ENCODE measurements around the gene NF1.
A peak's percentile ranks its signal among the peaks of the same experiment; 100 is the strongest.
"Not testable (repeated sequence)": the region's sequence is repeated elsewhere in the genome, so short reads cannot be mapped to it uniquely, and the experiment has no call there.

Gene NF1

GRCh38 chr17:31211352-31212012 lies 116.7 kb downstream of the NF1 start:
- no peak for DNase-seq

- DNase-seq, result peak; percentile 56
Observed at GRCh38 chr17:31216031-31216751, 121.4 kb downstream of the NF1 start.

GRCh38 chr17:31224366-31224765 lies 129.6 kb downstream of the NF1 start:
- no peak for DNase-seq

DNA sequence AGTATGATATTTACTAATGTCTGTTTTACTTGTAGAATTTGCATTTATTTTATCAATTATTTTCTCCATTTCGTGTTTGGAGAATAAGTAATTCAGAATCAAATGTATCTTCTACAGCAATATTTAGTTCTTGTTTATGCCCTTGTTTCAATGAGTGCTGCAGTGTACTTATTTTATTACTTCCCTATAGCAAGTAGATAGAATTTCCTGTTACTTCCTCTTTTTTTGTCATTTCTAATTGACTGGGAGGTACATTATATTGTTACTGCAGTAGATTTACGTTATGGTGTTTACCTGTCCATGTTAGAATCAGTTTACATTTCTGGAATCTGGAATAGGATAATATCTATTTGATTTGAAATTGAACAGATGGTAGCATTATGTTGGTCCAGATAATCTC lies 131.1 kb downstream of the NF1 start:
- no peak for DNase-seq

DNA sequence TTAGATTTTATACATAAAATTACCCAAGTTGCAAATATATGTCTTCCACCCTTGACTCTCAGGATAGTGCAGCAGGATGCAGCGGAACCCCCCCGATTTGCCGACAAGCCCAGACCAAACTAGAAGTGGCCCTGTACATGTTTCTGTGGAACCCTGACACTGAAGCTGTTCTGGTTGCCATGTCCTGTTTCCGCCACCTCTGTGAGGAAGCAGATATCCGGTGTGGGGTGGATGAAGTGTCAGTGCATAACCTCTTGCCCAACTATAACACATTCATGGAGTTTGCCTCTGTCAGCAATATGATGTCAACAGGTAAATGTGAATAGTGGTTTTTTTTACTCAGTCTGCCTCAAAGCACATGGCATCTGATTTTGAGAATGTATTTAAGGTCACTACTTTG lies 131.6 kb downstream of the NF1 start:
- no peak for DNase-seq

- no peak for DNase-seq
Observed at GRCh38 chr17:31226950-31227349, 132.2 kb downstream of the NF1 start.

DNA sequence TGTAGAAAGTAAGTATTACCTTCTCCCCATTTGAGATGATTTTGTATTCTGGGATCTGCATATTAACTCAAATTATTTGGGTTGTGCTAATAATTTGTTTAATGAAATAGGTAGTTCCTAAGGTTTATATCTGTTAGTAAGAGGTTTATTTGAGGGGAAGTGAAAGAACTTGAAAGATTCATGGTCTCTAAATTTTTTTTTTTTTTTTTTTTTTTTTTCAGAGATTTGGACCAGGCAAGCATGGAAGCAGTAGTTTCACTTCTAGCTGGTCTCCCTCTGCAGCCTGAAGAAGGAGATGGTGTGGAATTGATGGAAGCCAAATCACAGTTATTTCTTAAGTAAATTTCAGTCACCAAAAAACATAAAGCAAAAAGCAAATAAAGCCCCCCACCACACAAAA lies 137.1 kb downstream of the NF1 start:
- no peak for DNase-seq

- DNase-seq, result no peak
Observed at GRCh38 chr17:31235110-31235509, 140.3 kb downstream of the NF1 start.

GRCh38 chr17:31236137-31236536 lies 141.4 kb downstream of the NF1 start:
- no peak for DNase-seq

- no peak for DNase-seq
Observed at GRCh38 chr17:31236712-31237111, 141.9 kb downstream of the NF1 start.

- no peak for DNase-seq
Observed at GRCh38 chr17:31241116-31241515, 146.3 kb downstream of the NF1 start.

- no peak for DNase-seq
Observed at GRCh38 chr17:31248986-31249834, 154.4 kb downstream of the NF1 start.

DNA sequence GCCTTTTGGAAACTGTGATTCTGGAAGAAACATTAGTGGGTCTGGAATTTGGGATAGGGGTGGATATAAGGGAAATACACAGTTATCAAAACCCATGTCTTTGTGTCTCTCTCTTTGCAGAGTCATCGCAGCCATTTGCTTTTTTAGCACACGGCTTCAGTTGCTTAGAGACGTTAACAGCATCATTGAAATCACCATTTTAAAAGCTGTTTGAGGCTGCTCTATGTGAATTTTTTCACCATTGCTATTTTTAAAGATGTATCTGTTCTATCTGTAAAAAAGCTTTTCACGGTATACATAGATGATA lies 155.0 kb downstream of the NF1 start:
- no peak for DNase-seq

DNA sequence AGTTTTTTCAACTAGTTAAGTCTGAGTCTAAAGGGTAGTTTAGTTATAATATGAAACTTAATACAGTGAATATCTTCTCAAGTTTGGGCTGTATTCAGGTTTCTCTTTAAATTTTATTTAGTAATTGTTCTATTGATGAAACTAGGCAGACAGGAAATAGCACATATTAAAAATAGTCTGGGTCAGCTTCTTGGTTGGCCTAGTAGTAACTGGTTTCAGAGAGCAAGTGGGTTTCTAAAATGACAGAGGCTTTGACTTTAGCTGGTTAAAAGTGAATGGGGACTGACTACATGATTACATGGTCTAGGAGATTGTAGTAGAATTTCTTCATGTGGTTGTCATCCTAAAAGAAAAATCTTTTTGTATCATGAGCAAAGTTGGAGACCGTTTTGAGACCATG lies 155.5 kb downstream of the NF1 start:
- no peak for DNase-seq

DNA sequence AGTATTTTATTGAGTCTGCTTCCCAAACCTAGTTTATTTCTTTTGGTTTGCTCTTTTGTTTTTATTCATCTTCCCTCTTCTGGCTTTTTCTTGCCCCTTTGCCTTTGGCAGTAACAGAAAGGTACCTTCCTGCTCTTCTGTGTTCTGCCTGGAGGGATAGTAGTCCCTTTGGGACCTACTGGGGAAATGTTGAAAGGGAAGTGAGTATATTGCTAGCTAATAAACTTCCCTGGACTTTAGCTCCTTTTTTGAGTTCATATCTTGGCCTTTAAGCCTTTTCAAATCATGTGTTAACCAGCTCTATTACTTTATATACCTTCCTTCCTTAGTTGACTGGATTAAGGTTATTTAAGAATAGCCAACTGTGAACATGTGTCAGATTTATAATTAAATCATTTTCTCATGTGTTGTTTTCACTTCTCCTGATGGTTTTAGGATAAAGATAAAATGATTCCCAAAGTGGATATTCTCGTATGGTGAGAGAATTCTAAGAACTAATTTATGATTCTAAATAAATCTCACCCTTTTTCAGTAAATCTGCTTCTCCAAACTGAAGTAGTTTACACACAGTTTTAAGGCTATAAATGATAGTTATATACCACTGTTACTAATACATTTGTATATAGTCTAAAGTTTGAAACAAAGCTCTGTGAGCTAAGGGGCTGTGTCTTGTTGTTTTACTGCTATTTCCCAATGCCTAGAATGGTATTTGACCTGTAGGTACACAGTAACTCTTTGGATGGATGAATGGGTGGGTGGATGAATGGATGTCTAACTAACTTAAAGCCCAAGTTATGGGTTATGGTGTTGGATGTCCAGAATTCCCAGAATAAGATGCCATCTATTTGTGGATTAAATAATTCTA lies 156.6 kb downstream of the NF1 start:
- no peak for DNase-seq

DNA sequence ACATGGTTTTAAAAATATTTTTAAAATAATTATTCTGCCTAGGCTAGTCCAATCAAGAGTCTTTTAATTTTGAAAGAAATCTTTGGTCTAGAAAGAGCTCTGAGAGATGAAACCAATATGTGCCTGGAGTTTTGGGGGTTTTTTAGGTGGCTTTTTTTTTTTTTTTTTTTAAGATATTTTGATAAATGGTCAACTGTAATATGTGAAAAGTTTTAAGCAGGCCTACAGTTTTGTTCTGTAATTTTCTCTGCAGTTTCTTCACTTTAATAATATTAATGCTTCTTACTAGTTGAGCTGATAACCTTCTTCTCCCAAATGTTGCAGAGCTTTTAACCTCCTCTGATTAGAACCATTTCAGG lies 157.2 kb downstream of the NF1 start:
- no peak for DNase-seq

- DNase-seq, result no peak
Observed at GRCh38 chr17:31252741-31253140, 158.0 kb downstream of the NF1 start.

GRCh38 chr17:31254654-31255053 lies 159.9 kb downstream of the NF1 start:
- no peak for DNase-seq

DNA sequence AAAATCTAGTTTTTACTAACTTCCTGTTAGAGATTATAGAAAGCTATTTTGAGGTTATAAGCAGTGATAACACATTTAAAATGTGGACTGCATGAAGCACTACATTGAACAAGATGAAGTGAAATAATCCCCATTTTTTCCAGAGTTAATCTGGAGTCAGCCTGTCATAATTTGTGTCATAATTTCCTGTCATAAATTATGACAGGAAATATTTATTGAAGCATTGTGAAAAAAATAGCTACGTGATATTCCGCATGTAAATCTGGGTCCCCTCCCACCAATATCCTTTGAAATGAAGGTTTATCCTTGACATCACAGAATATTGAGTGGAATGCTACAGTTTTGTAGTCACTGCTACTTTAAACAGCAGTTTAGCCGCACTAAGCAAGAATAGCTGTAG lies 162.2 kb downstream of the NF1 start:
- DNase-seq, result no peak

GRCh38 chr17:31260151-31260550 lies 165.4 kb downstream of the NF1 start:
- no peak for DNase-seq

GRCh38 chr17:31261601-31262000 lies 166.8 kb downstream of the NF1 start:
- no peak for DNase-seq

GRCh38 chr17:31262923-31263322 lies 168.1 kb downstream of the NF1 start:
- not testable (repeated sequence) for DNase-seq

- no peak for DNase-seq
Observed at GRCh38 chr17:31266042-31266441, 171.3 kb downstream of the NF1 start.

Data from NCI-H82 (cell line).